ENCODE results near the gene ANK3. TPM values are rescaled to one million over a fixed set of nuclear protein-coding genes. Genes with fewer than 3 reads are reported as not detected.

Gene ANK3
- total and polyA plus RNA-seq, 2 experiments from 2014 or later, result 46.5 to 85.2 TPM

- TF ChIP-seq ZNF462 (CRISPR knock-in tag; IDR thresholded peaks at IDR 0.05) (no peak), ETS1 (IDR thresholded peaks at IDR 0.05) (no peak), JUNB (IDR thresholded peaks at IDR 0.05; ENCODE audit: unreplicated experiment) (no peak)
These were observed 33.1 kb upstream of the ANK3 start (continued) for GRCh38 chr10:60422809-60423208.

- H3K27ac Mint-ChIP-seq, result no peak overlapping the region
- no peaks in the 10 kb centered on the region for H3K36me3 Mint-ChIP-seq (ENCODE audit: low read depth)
- Histone ChIP-seq H3K9me2 (ENCODE audit: insufficient read depth) (no peaks in the 10 kb centered on the region), H3K79me2 (replicated peaks; ENCODE audit: insufficient read depth) (no peaks in the 10 kb centered on the region), H3K36me3 (ENCODE audit: insufficient read depth) (no peaks in the 10 kb centered on the region), H3K27ac (ENCODE audit: low read depth) (no peak overlapping the region), H3K27me3 (ENCODE audit: insufficient read depth) (peaks cover 47% of the 10 kb centered on the region), H3F3A (replicated peaks; ENCODE audit: low read depth) (no peaks in the 10 kb centered on the region), H3K4me1 (ENCODE audit: insufficient read depth) (peaks cover 6% of the 10 kb centered on the region), H2AFZ (no peak overlapping the region), H3K4me2 (no peak overlapping the region), H4K20me1 (replicated peaks; ENCODE audit: insufficient read depth) (no peaks in the 10 kb centered on the region; the same call in 1 of the 2 replicates), H3K4me3 (no peak overlapping the region)
- DNase-seq (ENCODE audit: low spot score), result no peak
- ATAC-seq, result no peak
- peaks cover 22% of the 10 kb centered on the region for H3K27me3 Mint-ChIP-seq (ENCODE audit: insufficient read depth, low read depth, poor library complexity)
- H3K4me1 Mint-ChIP-seq, result peaks cover 10% of the 10 kb centered on the region
- no peaks in the 10 kb centered on the region for H3K9me3 Mint-ChIP-seq
- no peak overlapping the region for H3K4me3 Mint-ChIP-seq
- no peak for TF ChIP-seq EZH2 (IDR thresholded peaks at IDR 0.05; ENCODE audit: low read depth, unreplicated experiment)
- TF ChIP-seq REST (IDR thresholded peaks at IDR 0.05; ENCODE audit: unreplicated experiment), result no peak
- TF ChIP-seq EZH2phosphoT487 (IDR thresholded peaks at IDR 0.05; ENCODE audit: unreplicated experiment), result no peak
- no peak for TF ChIP-seq ZNF114 (CRISPR knock-in tag; IDR thresholded peaks at IDR 0.05)
- no peak for TF ChIP-seq CTCF (conservative IDR thresholded peaks at IDR 0.05; ENCODE audit: low read depth in 2 of 2)
These were observed 31.6 kb upstream of the ANK3 start for GRCh38 chr10:60420991-60421894.

Measured in GM23338 (cell line).